Mammary epithelial cell (primary cell): ENCODE results near the gene PDE11A.

ENCODE experiments used
- EZH2 ChIP-seq: IDR thresholded peaks from 2 replicates; pipeline ENCODE4 v1.6.1; 2012; ENCODE audit warnings: low read length, inconsistent platforms, borderline replicate concordance
- TF ChIP-seq, protein P1 (sequence below), 2 donors: IDR thresholded peaks in 1 of 2; conservative IDR thresholded peaks in 1 of 2; 2 replicates each; pipeline ENCODE4 v1.5.1; 2011 to 2012; ENCODE audit warnings: inconsistent platforms in 2 of 2, low read length in 2 of 2, mild to moderate bottlenecking in 2 of 2, control low read depth in 1 of 2, low read depth in 1 of 2; ENCODE audit not compliant: insufficient read depth in 1 of 2; ENCODE audit errors: extremely low read depth in 1 of 2

DNA sequence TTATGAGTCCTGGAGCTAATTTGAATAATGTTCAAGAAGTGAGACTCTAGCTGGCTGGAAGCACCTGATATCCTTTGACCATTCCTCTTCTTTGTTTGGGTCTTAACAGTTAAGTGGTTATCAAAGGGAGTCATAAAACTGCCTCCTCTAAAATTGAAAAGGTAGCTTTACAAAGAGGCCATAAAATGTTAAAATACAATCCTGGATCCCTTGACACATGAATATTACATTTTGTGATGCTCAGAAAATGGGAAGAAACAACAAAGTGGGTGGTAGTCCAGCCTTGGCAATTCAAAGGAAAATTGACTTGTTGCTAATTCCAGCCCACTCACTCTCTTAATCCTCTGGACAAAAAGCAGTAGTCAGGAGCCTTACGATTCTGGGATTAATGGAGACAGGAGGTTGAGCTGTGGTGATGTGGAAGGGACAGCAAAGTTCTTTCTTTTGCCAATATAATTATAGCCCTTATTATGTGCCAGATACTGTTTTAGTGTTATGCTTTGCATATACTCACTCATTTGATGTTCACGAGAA, 339.2 kb downstream of the PDE11A start:
- TF ChIP-seq, protein P1, sequence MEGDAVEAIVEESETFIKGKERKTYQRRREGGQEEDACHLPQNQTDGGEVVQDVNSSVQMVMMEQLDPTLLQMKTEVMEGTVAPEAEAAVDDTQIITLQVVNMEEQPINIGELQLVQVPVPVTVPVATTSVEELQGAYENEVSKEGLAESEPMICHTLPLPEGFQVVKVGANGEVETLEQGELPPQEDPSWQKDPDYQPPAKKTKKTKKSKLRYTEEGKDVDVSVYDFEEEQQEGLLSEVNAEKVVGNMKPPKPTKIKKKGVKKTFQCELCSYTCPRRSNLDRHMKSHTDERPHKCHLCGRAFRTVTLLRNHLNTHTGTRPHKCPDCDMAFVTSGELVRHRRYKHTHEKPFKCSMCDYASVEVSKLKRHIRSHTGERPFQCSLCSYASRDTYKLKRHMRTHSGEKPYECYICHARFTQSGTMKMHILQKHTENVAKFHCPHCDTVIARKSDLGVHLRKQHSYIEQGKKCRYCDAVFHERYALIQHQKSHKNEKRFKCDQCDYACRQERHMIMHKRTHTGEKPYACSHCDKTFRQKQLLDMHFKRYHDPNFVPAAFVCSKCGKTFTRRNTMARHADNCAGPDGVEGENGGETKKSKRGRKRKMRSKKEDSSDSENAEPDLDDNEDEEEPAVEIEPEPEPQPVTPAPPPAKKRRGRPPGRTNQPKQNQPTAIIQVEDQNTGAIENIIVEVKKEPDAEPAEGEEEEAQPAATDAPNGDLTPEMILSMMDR (conservative IDR thresholded peaks at IDR 0.05 in 1 of 2, IDR thresholded peaks at IDR 0.05 in 1 of 2; ENCODE audit: extremely low read depth in 1 of 2, insufficient read depth in 1 of 2, low read depth in 1 of 2, low read length in 2 of 2) = no peak
- TF ChIP-seq EZH2 = no peak
